ENCODE data around the gene CDC27. TPM values are rescaled to one million over a fixed set of nuclear protein-coding genes. Genes with fewer than 3 reads are reported as not detected.

Gene CDC27
- total RNA-seq, 1 experiment from 2014 or later, result 95.9 TPM

GRCh38 chr17:47102914-47103313 is 86.2 kb downstream of the CDC27 start:
- TF ChIP-seq EZH2 (IDR thresholded peaks at IDR 0.05; ENCODE audit: borderline replicate concordance, low read depth, low read length, poor library complexity, severe bottlenecking), result no peak
- TF ChIP-seq CTCF (conservative IDR thresholded peaks at IDR 0.05; ENCODE audit: low read depth, low read length), result no peak
- no peaks in the 10 kb centered on the region for H3K27me3 ChIP-seq (replicated peaks; ENCODE audit: insufficient read depth, low read depth, low read length, poor library complexity)
- H3K9me3 ChIP-seq (ENCODE audit: low read depth, low read length, poor library complexity, severe bottlenecking), result no peaks in the 10 kb centered on the region
- ChIA-PET POLR2A (ENCODE audit: low non-redundant PET) (no interaction called here), CTCF (no interaction called here)
- H3K27ac ChIP-seq (ENCODE audit: low read depth, low read length, poor library complexity, severe bottlenecking), result no peak overlapping the region
- H3K36me3 ChIP-seq (ENCODE audit: insufficient read depth, low read length, poor library complexity, severe bottlenecking), result no peaks in the 10 kb centered on the region
- intact Hi-C loops (cut with micrococcal nuclease; ENCODE audit: unreplicated experiment), result no loop called here
- BruUV-seq (replicated peaks), result no TSS peak
- no peak overlapping the region for H3K4me3 ChIP-seq (ENCODE audit: low read depth, low read length, poor library complexity, severe bottlenecking)
- no peak for DNase-seq (ENCODE audit: low spot score)
- no peaks in the 10 kb centered on the region for H3K4me1 ChIP-seq (ENCODE audit: insufficient read depth, low read length, poor library complexity, severe bottlenecking)

GRCh38 chr17:47099987-47100711 is 88.9 kb downstream of the CDC27 start:
- intact Hi-C loops (cut with micrococcal nuclease; ENCODE audit: unreplicated experiment), result no loop called here
- TF ChIP-seq EZH2 (IDR thresholded peaks at IDR 0.05; ENCODE audit: borderline replicate concordance, low read depth, low read length, poor library complexity, severe bottlenecking) (no peak), CTCF (conservative IDR thresholded peaks at IDR 0.05; ENCODE audit: low read depth, low read length) (no peak)
- Histone ChIP-seq H3K4me3 (ENCODE audit: low read depth, low read length, poor library complexity, severe bottlenecking) (peak overlapping the region; percentile 71), H3K27me3 (replicated peaks; ENCODE audit: insufficient read depth, low read depth, low read length, poor library complexity) (no peaks in the 10 kb centered on the region), H3K4me1 (ENCODE audit: insufficient read depth, low read length, poor library complexity, severe bottlenecking) (no peaks in the 10 kb centered on the region), H3K27ac (ENCODE audit: low read depth, low read length, poor library complexity, severe bottlenecking) (peak overlapping the region; percentile 50), H3K9me3 (ENCODE audit: low read depth, low read length, poor library complexity, severe bottlenecking) (no peaks in the 10 kb centered on the region), H3K36me3 (ENCODE audit: insufficient read depth, low read length, poor library complexity, severe bottlenecking) (no peaks in the 10 kb centered on the region)
- no TSS peak for BruUV-seq (replicated peaks)
- ChIA-PET POLR2A (ENCODE audit: low non-redundant PET) (interaction anchor here (0.6 kb wide), 1 partner anchor 840 kb away, joined by 3 read pairs; no protein-coding TSS in a partner anchor), CTCF (no interaction called here)
- DNase-seq (ENCODE audit: low spot score), result peak; percentile 84

GRCh38 chr17:47099451-47099986 is 89.6 kb downstream of the CDC27 start:
- ChIA-PET CTCF (no interaction called here), POLR2A (ENCODE audit: low non-redundant PET) (interaction anchor here (0.6 kb wide), 1 partner anchor 839 kb away, joined by 3 read pairs; no protein-coding TSS in a partner anchor)
- TF ChIP-seq EZH2 (IDR thresholded peaks at IDR 0.05; ENCODE audit: borderline replicate concordance, low read depth, low read length, poor library complexity, severe bottlenecking) (no peak), CTCF (conservative IDR thresholded peaks at IDR 0.05; ENCODE audit: low read depth, low read length) (no peak)
- H3K9me3 ChIP-seq (ENCODE audit: low read depth, low read length, poor library complexity, severe bottlenecking), result no peaks in the 10 kb centered on the region
- intact Hi-C loops (cut with micrococcal nuclease; ENCODE audit: unreplicated experiment), result no loop called here
- peak overlapping the region; percentile 50 for H3K27ac ChIP-seq (ENCODE audit: low read depth, low read length, poor library complexity, severe bottlenecking)
- BruUV-seq (replicated peaks), result no TSS peak
- H3K4me1 ChIP-seq (ENCODE audit: insufficient read depth, low read length, poor library complexity, severe bottlenecking), result no peaks in the 10 kb centered on the region
- H3K27me3 ChIP-seq (replicated peaks; ENCODE audit: insufficient read depth, low read depth, low read length, poor library complexity), result no peaks in the 10 kb centered on the region
- no peaks in the 10 kb centered on the region for H3K36me3 ChIP-seq (ENCODE audit: insufficient read depth, low read length, poor library complexity, severe bottlenecking)
- DNase-seq (ENCODE audit: low spot score), result no peak
- peak overlapping the region; percentile 71 for H3K4me3 ChIP-seq (ENCODE audit: low read depth, low read length, poor library complexity, severe bottlenecking)
